ENCODE results near the gene FRRS1. TPM values are rescaled to one million over a fixed set of nuclear protein-coding genes. Genes with fewer than 3 reads are reported as not detected.
A peak's percentile ranks its signal among the peaks of the same experiment; 100 is the strongest.

The FRRS1 gene
- total RNA-seq, 1 donor from 2014 or later: 9.1 TPM

DNA sequence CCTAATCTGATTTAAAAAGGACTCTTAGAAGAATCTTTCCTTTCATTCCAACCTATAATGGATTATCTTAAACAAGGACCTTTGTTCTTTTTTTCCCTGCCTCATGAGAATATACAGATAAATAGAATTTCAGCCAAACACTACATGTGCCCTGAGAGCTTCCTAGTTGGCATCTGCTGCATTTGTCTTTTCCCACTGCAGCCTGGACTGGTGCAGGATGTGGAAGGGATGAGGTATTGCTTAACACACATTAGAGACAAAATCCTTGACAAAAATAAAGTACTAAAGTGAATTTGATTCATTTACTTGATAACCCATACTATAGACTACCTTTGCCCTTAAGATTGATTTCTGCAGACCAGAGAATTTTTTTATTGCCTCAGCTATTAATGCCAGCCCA lies 61.0 kb downstream of the FRRS1 start:
- Histone ChIP-seq H3K4me1 (peaks cover 14% of the 10 kb centered on the region), H3K9me3 (no peaks in the 10 kb centered on the region), H3K36me3 (peaks cover 24% of the 10 kb centered on the region), H3K27ac (peak overlapping the region; percentile 36), H3K27me3 (ENCODE audit: low read depth) (no peaks in the 10 kb centered on the region), H3K4me3 (no peak overlapping the region)
- intact Hi-C loops (cut with DNase I): no loop called here
- DNase-seq (no peak), ATAC-seq (no peak)
- TF ChIP-seq, protein P1, sequence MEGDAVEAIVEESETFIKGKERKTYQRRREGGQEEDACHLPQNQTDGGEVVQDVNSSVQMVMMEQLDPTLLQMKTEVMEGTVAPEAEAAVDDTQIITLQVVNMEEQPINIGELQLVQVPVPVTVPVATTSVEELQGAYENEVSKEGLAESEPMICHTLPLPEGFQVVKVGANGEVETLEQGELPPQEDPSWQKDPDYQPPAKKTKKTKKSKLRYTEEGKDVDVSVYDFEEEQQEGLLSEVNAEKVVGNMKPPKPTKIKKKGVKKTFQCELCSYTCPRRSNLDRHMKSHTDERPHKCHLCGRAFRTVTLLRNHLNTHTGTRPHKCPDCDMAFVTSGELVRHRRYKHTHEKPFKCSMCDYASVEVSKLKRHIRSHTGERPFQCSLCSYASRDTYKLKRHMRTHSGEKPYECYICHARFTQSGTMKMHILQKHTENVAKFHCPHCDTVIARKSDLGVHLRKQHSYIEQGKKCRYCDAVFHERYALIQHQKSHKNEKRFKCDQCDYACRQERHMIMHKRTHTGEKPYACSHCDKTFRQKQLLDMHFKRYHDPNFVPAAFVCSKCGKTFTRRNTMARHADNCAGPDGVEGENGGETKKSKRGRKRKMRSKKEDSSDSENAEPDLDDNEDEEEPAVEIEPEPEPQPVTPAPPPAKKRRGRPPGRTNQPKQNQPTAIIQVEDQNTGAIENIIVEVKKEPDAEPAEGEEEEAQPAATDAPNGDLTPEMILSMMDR (IDR thresholded peaks at IDR 0.05): no peak

DNA sequence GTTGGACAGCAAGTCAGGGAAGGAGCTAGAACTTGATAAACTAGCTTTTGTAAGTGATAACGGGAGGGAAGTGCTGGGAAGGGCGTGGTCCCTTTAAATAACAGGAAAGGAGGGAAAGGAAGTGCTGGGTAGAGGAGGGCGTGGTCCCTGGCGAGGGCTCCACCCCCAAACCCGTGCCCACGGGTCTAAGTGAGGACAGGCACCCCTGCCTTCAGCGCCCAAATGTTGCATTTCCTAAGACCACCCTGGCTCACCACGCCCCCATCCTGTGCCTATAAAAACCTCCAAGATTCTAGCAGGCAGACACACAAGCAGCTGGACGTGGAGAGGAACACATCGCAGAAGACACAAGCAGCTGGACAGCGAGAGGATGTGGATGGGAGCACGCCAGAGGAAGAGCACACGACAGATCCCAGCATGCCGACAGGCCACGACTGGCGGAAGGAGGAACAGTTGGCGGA lies 62.0 kb downstream of the FRRS1 start:
- Histone ChIP-seq H3K9me3 (no peaks in the 10 kb centered on the region), H3K36me3 (peaks cover 14% of the 10 kb centered on the region), H3K27me3 (ENCODE audit: low read depth) (no peaks in the 10 kb centered on the region), H3K27ac (peak overlapping the region; percentile 36), H3K4me3 (no peak overlapping the region), H3K4me1 (peaks cover 14% of the 10 kb centered on the region)
- TF ChIP-seq, protein P1 (IDR thresholded peaks at IDR 0.05): no peak
- no peak for ATAC-seq
- peak; percentile 46 for DNase-seq
- intact Hi-C loops (cut with DNase I): no loop called here

DNA sequence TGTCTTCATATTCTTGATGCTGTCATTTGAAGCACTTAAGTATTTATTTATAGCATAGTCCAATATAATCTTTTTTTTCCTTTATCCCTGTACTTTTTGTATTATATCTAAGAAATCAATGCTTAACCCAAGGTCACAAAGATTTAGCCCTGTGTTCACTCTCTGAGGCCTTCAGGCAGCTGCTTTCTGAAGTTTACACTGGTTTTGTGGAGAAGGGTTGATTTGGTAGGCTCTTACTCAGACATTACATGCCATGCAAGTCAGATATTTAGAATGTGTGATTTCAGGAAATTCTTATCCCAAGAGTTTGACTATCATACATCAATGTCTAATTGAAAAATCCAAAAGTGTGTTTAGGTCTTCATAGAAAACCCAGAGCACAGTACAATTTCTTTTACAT lies 64.2 kb downstream of the FRRS1 start:
- TF ChIP-seq, protein P1 (IDR thresholded peaks at IDR 0.05): no peak
- ATAC-seq (no peak), DNase-seq (no peak)
- Histone ChIP-seq H3K4me3 (no peak overlapping the region), H3K4me1 (peaks cover 11% of the 10 kb centered on the region), H3K36me3 (no peaks in the 10 kb centered on the region), H3K27ac (no peak overlapping the region), H3K9me3 (no peaks in the 10 kb centered on the region), H3K27me3 (ENCODE audit: low read depth) (no peaks in the 10 kb centered on the region)
- intact Hi-C loops (cut with DNase I): no loop called here

DNA sequence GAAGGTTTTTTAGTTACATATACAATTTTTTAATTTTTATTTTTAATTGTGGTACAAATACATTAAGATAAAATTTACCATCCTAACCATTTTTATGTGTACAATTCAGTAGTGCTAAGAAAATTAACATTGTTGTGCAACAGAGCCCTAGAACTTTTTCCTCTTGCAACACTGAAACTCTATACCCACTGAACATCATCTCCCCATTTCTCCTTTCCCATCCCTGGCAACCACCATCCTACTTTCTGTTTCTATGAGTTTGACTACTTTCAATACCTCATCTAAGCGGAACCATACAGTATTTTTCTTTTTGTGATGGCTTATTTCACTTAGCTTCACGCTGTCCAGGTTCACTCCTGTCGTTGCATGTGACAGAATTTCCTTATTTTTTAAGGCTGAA lies 66.4 kb downstream of the FRRS1 start:
- DNase-seq: no peak
- Histone ChIP-seq H3K27me3 (ENCODE audit: low read depth) (no peaks in the 10 kb centered on the region), H3K27ac (no peak overlapping the region), H3K4me3 (no peak overlapping the region), H3K9me3 (no peaks in the 10 kb centered on the region), H3K36me3 (no peaks in the 10 kb centered on the region), H3K4me1 (peaks cover 2% of the 10 kb centered on the region)
- TF ChIP-seq, protein P1 (IDR thresholded peaks at IDR 0.05): no peak
- intact Hi-C loops (cut with DNase I): no loop called here
- ATAC-seq: peak in 1 of 2 donors; percentile 49

DNA sequence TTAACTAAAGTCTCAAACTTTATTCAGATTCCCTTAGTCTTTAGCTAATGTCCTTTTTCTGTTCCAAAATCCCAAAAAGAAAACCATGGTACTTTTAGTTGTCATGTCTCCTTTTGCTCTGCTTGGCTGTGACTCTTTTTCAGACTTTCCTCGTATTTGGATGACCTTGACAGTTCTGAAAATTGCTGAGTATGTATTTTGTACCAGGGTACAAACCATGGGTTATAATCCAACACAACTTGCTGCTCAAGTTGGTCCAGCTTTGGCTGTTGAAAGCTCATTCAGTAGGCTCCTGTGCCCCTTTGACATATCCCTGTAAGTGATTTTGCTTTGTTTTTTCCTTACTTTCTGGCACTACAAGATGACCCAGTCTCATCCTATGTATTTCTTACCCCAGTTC lies 68.9 kb downstream of the FRRS1 start:
- DNase-seq (no peak), ATAC-seq (no peak)
- no peaks in the 10 kb centered on the region for H3K9me3 ChIP-seq
- no peak overlapping the region for H3K27ac ChIP-seq
- no peaks in the 10 kb centered on the region for H3K4me1 ChIP-seq
- no peaks in the 10 kb centered on the region for H3K27me3 ChIP-seq (ENCODE audit: low read depth)
- H3K4me3 ChIP-seq: no peak overlapping the region
- intact Hi-C loops (cut with DNase I): no loop called here
- TF ChIP-seq, protein P1 (IDR thresholded peaks at IDR 0.05): no peak
- no peaks in the 10 kb centered on the region for H3K36me3 ChIP-seq

DNA sequence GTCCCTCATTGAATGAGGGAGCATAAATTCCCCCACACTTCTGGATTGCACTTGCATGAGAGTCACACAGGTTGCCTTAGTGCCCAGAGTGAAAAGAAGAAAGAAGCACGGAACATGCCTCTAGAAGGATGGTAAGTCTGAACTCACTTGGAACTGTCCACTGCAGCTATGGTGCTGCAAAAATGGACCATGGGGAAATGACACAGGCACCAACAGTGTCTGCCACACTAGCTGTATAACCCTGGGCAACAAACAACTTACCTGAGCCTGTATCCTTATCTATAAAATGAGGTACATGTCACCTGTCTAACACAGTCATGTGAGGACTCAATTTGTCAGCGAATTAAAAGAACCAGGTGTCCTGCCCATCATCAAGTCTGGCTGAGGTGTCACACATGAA lies 69.8 kb downstream of the FRRS1 start:
- TF ChIP-seq, protein P1 (IDR thresholded peaks at IDR 0.05): no peak
- Histone ChIP-seq H3K27me3 (ENCODE audit: low read depth) (no peaks in the 10 kb centered on the region), H3K4me1 (no peaks in the 10 kb centered on the region), H3K36me3 (no peaks in the 10 kb centered on the region), H3K9me3 (no peaks in the 10 kb centered on the region), H3K27ac (no peak overlapping the region), H3K4me3 (no peak overlapping the region)
- intact Hi-C loops (cut with DNase I): no loop called here
- no peak for DNase-seq
- ATAC-seq: no peak
